Liver (tissue), 9 donors: Measurements from ENCODE around the gene RPS2. TPM values are rescaled to one million over a fixed set of nuclear protein-coding genes. Genes with fewer than 3 reads are reported as not detected.

Experiments
- DNase-seq: peaks from one replicate; pipeline ENCODE4 v3.0.0-alpha.2; 2017; ENCODE audit warnings: low spot score
- H3K27ac ChIP-seq, 2 donors: one replicate each; pipeline ENCODE4 v1.7.0; 2013; ENCODE audit warnings: inconsistent platforms in 2 of 2, low read length in 2 of 2, control low read depth in 1 of 2, low read depth in 1 of 2, mild to moderate bottlenecking in 1 of 2
- H3K27me3 ChIP-seq, 4 donors: one replicate each; pipeline versions ENCODE4 v1.6.1 to v1.7.0; 2013; ENCODE audit warnings: low read length in 3 of 4, inconsistent platforms in 1 of 4, mild to moderate bottlenecking in 1 of 4, moderate library complexity in 1 of 4; ENCODE audit not compliant: control insufficient read depth in 4 of 4, insufficient read depth in 4 of 4
- H3K36me3 ChIP-seq, 4 donors: one replicate each; pipeline versions ENCODE4 v1.6.1 to v1.7.0; 2013; ENCODE audit warnings: low read length in 3 of 4, mild to moderate bottlenecking in 3 of 4, low read depth in 1 of 4, moderate library complexity in 1 of 4; ENCODE audit not compliant: control insufficient read depth in 4 of 4, insufficient read depth in 3 of 4
- H3K4me1 ChIP-seq, 4 donors: one replicate each; pipeline versions ENCODE4 v1.6.1 to v1.7.0; 2013; ENCODE audit warnings: low read length in 3 of 4, mild to moderate bottlenecking in 3 of 4, moderate library complexity in 1 of 4; ENCODE audit not compliant: control insufficient read depth in 4 of 4, insufficient read depth in 4 of 4
- H3K4me3 ChIP-seq, 3 donors: one replicate each; pipeline versions ENCODE4 v1.6.1 to v1.7.0; 2013; ENCODE audit warnings: low read length in 3 of 3, control low read depth in 1 of 3, low read depth in 1 of 3, mild to moderate bottlenecking in 1 of 3
- H3K9ac ChIP-seq, 2 donors: one replicate each; pipeline ENCODE4 v1.7.0; 2013; ENCODE audit warnings: low read length in 2 of 2, mild to moderate bottlenecking in 2 of 2, moderate library complexity in 2 of 2, control low read depth in 1 of 2, low read depth in 1 of 2
- H3K9me3 ChIP-seq, 4 donors: one replicate each; pipeline versions ENCODE4 v1.6.1 to v1.7.0; 2013; ENCODE audit warnings: low read length in 3 of 4; ENCODE audit not compliant: control insufficient read depth in 4 of 4
- EGR1 ChIP-seq, 2 donors: IDR thresholded peaks; 2 replicates each; pipeline ENCODE4 v1.6.1; 2016 to 2018; ENCODE audit warnings: antibody characterized with exemption in 2 of 2, low read depth in 2 of 2
- FOXA1 ChIP-seq: IDR thresholded peaks from 2 replicates; pipeline ENCODE4 v1.6.1; 2016; ENCODE audit warnings: antibody characterized with exemption
- FOXA2 ChIP-seq: IDR thresholded peaks from 2 replicates; pipeline ENCODE4 v1.6.1; 2016; ENCODE audit warnings: antibody characterized with exemption
- GABPA ChIP-seq, 2 donors: IDR thresholded peaks in 1 of 2; conservative IDR thresholded peaks in 1 of 2; 2 replicates each; pipeline ENCODE4 v1.6.1; 2016; ENCODE audit warnings: antibody characterized with exemption in 2 of 2, mild to moderate bottlenecking in 1 of 2, moderate library complexity in 1 of 2
- HNF4A ChIP-seq, 2 donors: conservative IDR thresholded peaks; 2 replicates each; pipeline ENCODE4 v1.6.1; 2016; ENCODE audit warnings: antibody characterized with exemption in 2 of 2, mild to moderate bottlenecking in 2 of 2
- HNF4G ChIP-seq: IDR thresholded peaks from 2 replicates; pipeline ENCODE4 v1.6.1; 2016; ENCODE audit warnings: antibody characterized with exemption
- JUND ChIP-seq, 2 donors: IDR thresholded peaks; 2 replicates each; pipeline ENCODE4 v1.6.1; 2016; ENCODE audit warnings: antibody characterized with exemption in 2 of 2
- NR2F2 ChIP-seq: IDR thresholded peaks from 2 replicates; pipeline ENCODE4 v1.6.1; 2016; ENCODE audit warnings: antibody characterized with exemption
- RAD21 ChIP-seq, 2 donors: IDR thresholded peaks; 2 replicates each; pipeline ENCODE4 v1.6.1; 2016; ENCODE audit warnings: antibody characterized with exemption in 2 of 2, mild to moderate bottlenecking in 2 of 2
- RXRA ChIP-seq, 2 donors: IDR thresholded peaks; 2 replicates each; pipeline ENCODE4 v1.6.1; 2017 to 2018; ENCODE audit warnings: antibody characterized with exemption in 2 of 2, mild to moderate bottlenecking in 1 of 2
- SP1 ChIP-seq: IDR thresholded peaks from 2 replicates; pipeline ENCODE4 v1.6.1; 2018; ENCODE audit warnings: antibody characterized with exemption, mild to moderate bottlenecking
- TAF1 ChIP-seq: conservative IDR thresholded peaks from 2 replicates; pipeline ENCODE4 v1.6.1; 2016; ENCODE audit warnings: antibody characterized with exemption, mild to moderate bottlenecking
- YY1 ChIP-seq: IDR thresholded peaks from 2 replicates; pipeline ENCODE4 v1.6.1; 2016; ENCODE audit warnings: antibody characterized with exemption, mild to moderate bottlenecking
- WGBS: extraction: QIAGEN DNeasy Blood & Tissue Kit; methylation state at CpG from one replicate; pipeline ENCODE4 v1.1.7; 2013; 5-methylcytosine and 5-hydroxymethylcytosine counted together
- polyA plus RNA-seq, 2 donors: library from polyadenylated mRNA; stranded (reverse) in 1 of 2; unstranded in 1 of 2; fragments of 200-250 nt in 1 of 2; fragments of >200 nt in 1 of 2; fragmentation: Nextera tagmentation in 1 of 2; extraction: Ambion mirVana in 1 of 2; gene quantifications; one replicate each; pipeline versions ENCODE4 v1.2.1 to v1.2.3, GENCODE V29; 2013 to 2015
- total RNA-seq, 2 donors: library from RNA; depleted of rRNA; stranded (reverse); fragments of >200 nt; gene quantifications; one replicate each; pipeline ENCODE4 v1.2.3, GENCODE V29; 2014
- TF ChIP-seq, protein P1 (sequence below): IDR thresholded peaks from 2 replicates; pipeline ENCODE4 v1.6.1; 2016; ENCODE audit warnings: antibody characterized with exemption, mild to moderate bottlenecking
- TF ChIP-seq, protein P2 (sequence below): IDR thresholded peaks from 2 replicates; pipeline ENCODE4 v1.6.1; 2016; ENCODE audit warnings: antibody characterized with exemption
- TF ChIP-seq, protein P3 (sequence below): fragments of 150-350 bp; IDR thresholded peaks from 2 replicates; pipeline ENCODE4 v1.5.1; 2017; ENCODE audit warnings: improper control_type of control experiment, low read depth, low read length; ENCODE audit not compliant: missing input control
- TF ChIP-seq, protein P4 (sequence below): IDR thresholded peaks from 2 replicates; pipeline ENCODE4 v1.6.1; 2016; ENCODE audit warnings: antibody characterized with exemption
- TF ChIP-seq, protein P5 (sequence below): IDR thresholded peaks from 2 replicates; pipeline ENCODE4 v1.6.1; 2016; ENCODE audit warnings: antibody characterized with exemption
- donor health status: healthy.
- donor health status: healthy.
- donor health status: healthy.
- donor health status: healthy.
- donor health status: healthy.

RPS2 gene
- total and polyA plus RNA-seq, 4 donors, result 524 to 1,440 (median 940) TPM

DNA sequence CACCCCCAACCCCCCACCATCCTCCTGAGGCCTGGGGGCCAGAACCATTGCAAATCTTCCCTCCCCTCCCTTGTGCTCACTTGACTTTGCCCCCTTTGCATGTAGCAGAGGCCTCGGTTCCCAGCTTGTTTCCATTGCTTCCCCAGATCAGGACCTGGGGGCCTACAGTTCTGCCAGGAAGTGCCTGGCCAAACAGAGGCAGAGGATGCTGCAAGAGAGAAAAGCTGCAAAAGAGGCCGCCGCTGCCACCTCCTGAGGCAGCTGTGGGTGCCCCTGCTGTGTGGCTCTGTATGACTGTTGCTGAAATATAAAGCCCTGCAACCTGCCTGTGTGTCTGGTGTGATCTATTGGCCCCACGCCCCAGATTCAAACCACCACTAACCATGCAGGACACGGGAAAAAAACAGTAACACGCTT lies 3.0 kb downstream of the RPS2 start:
- peaks cover 0 to 26% (median 7%) of the 10 kb centered on the region in 4 donors for H3K36me3 ChIP-seq
- no peak for DNase-seq
- H3K4me1 ChIP-seq, result peaks cover 7 to 38% (median 30%) of the 10 kb centered on the region in 4 donors
- no peaks in the 10 kb centered on the region for H3K9me3 ChIP-seq
- TF ChIP-seq, protein P1, sequence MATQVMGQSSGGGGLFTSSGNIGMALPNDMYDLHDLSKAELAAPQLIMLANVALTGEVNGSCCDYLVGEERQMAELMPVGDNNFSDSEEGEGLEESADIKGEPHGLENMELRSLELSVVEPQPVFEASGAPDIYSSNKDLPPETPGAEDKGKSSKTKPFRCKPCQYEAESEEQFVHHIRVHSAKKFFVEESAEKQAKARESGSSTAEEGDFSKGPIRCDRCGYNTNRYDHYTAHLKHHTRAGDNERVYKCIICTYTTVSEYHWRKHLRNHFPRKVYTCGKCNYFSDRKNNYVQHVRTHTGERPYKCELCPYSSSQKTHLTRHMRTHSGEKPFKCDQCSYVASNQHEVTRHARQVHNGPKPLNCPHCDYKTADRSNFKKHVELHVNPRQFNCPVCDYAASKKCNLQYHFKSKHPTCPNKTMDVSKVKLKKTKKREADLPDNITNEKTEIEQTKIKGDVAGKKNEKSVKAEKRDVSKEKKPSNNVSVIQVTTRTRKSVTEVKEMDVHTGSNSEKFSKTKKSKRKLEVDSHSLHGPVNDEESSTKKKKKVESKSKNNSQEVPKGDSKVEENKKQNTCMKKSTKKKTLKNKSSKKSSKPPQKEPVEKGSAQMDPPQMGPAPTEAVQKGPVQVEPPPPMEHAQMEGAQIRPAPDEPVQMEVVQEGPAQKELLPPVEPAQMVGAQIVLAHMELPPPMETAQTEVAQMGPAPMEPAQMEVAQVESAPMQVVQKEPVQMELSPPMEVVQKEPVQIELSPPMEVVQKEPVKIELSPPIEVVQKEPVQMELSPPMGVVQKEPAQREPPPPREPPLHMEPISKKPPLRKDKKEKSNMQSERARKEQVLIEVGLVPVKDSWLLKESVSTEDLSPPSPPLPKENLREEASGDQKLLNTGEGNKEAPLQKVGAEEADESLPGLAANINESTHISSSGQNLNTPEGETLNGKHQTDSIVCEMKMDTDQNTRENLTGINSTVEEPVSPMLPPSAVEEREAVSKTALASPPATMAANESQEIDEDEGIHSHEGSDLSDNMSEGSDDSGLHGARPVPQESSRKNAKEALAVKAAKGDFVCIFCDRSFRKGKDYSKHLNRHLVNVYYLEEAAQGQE, result no peak
- TF ChIP-seq, protein P2, sequence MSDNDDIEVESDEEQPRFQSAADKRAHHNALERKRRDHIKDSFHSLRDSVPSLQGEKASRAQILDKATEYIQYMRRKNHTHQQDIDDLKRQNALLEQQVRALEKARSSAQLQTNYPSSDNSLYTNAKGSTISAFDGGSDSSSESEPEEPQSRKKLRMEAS, result no peak
- no peak overlapping the region for H3K9ac ChIP-seq
- no peak overlapping the region for H3K27ac ChIP-seq
- 71% methylated on average over 6 of the region's 6 CpGs for WGBS
- H3K4me3 ChIP-seq, result no peak overlapping the region
- H3K27me3 ChIP-seq, result no peaks in the 10 kb centered on the region

DNA sequence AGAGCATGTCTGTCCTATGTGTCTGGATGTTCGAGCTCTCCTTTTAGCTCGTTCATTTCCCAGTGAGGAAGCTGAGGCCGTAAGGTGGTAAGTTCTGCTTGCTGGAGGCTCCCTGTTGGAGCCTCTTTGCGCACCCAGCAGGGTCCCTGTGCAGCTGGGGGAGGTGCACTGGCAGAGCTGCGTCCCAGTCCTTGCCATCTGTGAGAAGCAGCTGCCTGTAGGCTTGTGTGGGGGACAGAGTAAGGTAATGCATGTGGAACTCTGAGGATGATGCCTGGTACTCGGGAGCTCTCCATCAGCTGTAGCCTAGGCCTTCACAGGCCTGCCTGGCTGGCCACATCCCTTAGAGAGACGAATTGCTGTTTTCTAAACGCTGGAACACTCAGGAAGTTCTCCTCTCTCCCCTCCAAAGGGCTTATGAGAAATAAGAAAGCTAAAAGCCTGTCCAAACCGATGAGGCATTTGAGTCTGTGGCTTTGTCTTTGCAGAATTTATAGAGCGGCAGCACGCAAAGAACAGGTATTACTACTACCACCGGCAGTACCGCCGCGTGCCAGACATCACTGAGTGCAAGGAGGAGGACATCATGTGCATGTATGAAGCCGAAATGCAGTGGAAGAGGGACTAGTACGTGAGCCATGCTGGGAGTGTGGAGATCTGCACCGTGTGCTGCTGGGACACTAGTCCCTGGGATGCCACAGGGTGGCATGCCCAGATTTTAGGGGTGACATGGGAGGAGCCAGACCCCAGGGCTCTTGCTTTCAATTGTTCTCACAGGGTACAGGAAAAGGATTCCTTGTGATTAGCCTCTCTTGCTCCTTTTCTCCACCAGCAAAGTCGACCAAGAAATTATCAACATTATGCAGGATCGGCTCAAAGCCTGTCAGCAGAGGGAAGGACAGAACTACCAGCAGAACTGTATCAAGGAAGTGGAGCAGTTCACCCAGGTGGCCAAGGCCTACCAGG lies 3.7 kb downstream of the RPS2 start:
- H3K36me3 ChIP-seq, result peaks cover 0 to 26% (median 7%) of the 10 kb centered on the region in 4 donors
- H3K9me3 ChIP-seq, result no peaks in the 10 kb centered on the region
- peak overlapping the region in 1 of 3 donors; percentile 80 for H3K4me3 ChIP-seq
- no peak for TF ChIP-seq RXRA (IDR thresholded peaks at IDR 0.05)
- no peak for TF ChIP-seq HNF4A (conservative IDR thresholded peaks at IDR 0.05)
- TF ChIP-seq YY1, result no peak
- TF ChIP-seq, protein P3, sequence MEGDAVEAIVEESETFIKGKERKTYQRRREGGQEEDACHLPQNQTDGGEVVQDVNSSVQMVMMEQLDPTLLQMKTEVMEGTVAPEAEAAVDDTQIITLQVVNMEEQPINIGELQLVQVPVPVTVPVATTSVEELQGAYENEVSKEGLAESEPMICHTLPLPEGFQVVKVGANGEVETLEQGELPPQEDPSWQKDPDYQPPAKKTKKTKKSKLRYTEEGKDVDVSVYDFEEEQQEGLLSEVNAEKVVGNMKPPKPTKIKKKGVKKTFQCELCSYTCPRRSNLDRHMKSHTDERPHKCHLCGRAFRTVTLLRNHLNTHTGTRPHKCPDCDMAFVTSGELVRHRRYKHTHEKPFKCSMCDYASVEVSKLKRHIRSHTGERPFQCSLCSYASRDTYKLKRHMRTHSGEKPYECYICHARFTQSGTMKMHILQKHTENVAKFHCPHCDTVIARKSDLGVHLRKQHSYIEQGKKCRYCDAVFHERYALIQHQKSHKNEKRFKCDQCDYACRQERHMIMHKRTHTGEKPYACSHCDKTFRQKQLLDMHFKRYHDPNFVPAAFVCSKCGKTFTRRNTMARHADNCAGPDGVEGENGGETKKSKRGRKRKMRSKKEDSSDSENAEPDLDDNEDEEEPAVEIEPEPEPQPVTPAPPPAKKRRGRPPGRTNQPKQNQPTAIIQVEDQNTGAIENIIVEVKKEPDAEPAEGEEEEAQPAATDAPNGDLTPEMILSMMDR, result no peak
- no peak for TF ChIP-seq JUND (IDR thresholded peaks at IDR 0.05)
- no peak for TF ChIP-seq HNF4G
- TF ChIP-seq EGR1 (IDR thresholded peaks at IDR 0.05; ENCODE audit: low read depth in 2 of 2), result no peak
- TF ChIP-seq GABPA (IDR thresholded peaks at IDR 0.05 in 1 of 2, conservative IDR thresholded peaks at IDR 0.05 in 1 of 2), result no peak
- TF ChIP-seq, protein P2, result no peak
- TF ChIP-seq, protein P4, sequence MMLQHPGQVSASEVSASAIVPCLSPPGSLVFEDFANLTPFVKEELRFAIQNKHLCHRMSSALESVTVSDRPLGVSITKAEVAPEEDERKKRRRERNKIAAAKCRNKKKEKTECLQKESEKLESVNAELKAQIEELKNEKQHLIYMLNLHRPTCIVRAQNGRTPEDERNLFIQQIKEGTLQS, result no peak
- no peak for TF ChIP-seq RAD21 (IDR thresholded peaks at IDR 0.05)
- TF ChIP-seq, protein P5, sequence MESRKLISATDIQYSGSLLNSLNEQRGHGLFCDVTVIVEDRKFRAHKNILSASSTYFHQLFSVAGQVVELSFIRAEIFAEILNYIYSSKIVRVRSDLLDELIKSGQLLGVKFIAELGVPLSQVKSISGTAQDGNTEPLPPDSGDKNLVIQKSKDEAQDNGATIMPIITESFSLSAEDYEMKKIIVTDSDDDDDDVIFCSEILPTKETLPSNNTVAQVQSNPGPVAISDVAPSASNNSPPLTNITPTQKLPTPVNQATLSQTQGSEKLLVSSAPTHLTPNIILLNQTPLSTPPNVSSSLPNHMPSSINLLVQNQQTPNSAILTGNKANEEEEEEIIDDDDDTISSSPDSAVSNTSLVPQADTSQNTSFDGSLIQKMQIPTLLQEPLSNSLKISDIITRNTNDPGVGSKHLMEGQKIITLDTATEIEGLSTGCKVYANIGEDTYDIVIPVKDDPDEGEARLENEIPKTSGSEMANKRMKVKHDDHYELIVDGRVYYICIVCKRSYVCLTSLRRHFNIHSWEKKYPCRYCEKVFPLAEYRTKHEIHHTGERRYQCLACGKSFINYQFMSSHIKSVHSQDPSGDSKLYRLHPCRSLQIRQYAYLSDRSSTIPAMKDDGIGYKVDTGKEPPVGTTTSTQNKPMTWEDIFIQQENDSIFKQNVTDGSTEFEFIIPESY, result no peak
- TF ChIP-seq NR2F2, result no peak
- no peak for TF ChIP-seq TAF1
- no peak for TF ChIP-seq FOXA1
- TF ChIP-seq, protein P1, result no peak
- no peak for TF ChIP-seq SP1
- TF ChIP-seq FOXA2, result no peak
- H3K9ac ChIP-seq, result no peak overlapping the region
- no peak overlapping the region for H3K27ac ChIP-seq
- 70% methylated on average over 20 of the region's 20 CpGs for WGBS
- DNase-seq, result no peak
- H3K27me3 ChIP-seq, result no peaks in the 10 kb centered on the region
- peaks cover 7 to 37% (median 29%) of the 10 kb centered on the region in 4 donors for H3K4me1 ChIP-seq
